Fibroblast of skin of left quadriceps (primary cell): ENCODE measurements around the gene BCR.

Source experiments
- DNase-seq, 2 experiments: peaks; one replicate each; pipeline ENCODE4 v3.0.0-alpha.2; 2013; ENCODE audit warnings: low read depth in 2 of 2

BCR gene

GRCh38 chr22:23274891-23275694 lies 94.8 kb downstream of the BCR start:
- DNase-seq: no peak

GRCh38 chr22:23275751-23276150 lies 95.4 kb downstream of the BCR start:
- no peak for DNase-seq

GRCh38 chr22:23276656-23277582 lies 96.6 kb downstream of the BCR start:
- DNase-seq: no peak

GRCh38 chr22:23277583-23278295 lies 97.4 kb downstream of the BCR start:
- DNase-seq: no peak

GRCh38 chr22:23278883-23279675 lies 98.8 kb downstream of the BCR start:
- no peak for DNase-seq

GRCh38 chr22:23279781-23280180 lies 99.5 kb downstream of the BCR start:
- no peak for DNase-seq

- DNase-seq: no peak
These were observed 100.2 kb downstream of the BCR start for GRCh38 chr22:23280356-23281052.

GRCh38 chr22:23281053-23281405 lies 100.7 kb downstream of the BCR start:
- DNase-seq: no peak

- DNase-seq: peak; percentile 25 to 28
These were observed 101.2 kb downstream of the BCR start for GRCh38 chr22:23281406-23282088.

- DNase-seq: no peak
These were observed 101.8 kb downstream of the BCR start for GRCh38 chr22:23282089-23282501.

- no peak for DNase-seq
These were observed 102.2 kb downstream of the BCR start for GRCh38 chr22:23282516-23282915.

GRCh38 chr22:23282986-23283385 lies 102.7 kb downstream of the BCR start:
- DNase-seq: no peak

- no peak for DNase-seq
These were observed 103.5 kb downstream of the BCR start for GRCh38 chr22:23283591-23284503.

- DNase-seq: no peak
These were observed 104.3 kb downstream of the BCR start for GRCh38 chr22:23284504-23285033.

- no peak for DNase-seq
These were observed 104.9 kb downstream of the BCR start for GRCh38 chr22:23285236-23285635.

- no peak for DNase-seq
These were observed 105.4 kb downstream of the BCR start for GRCh38 chr22:23285734-23286133.

- DNase-seq: no peak
These were observed 106.0 kb downstream of the BCR start for GRCh38 chr22:23286296-23286695.

- no peak for DNase-seq
These were observed 107.1 kb downstream of the BCR start for GRCh38 chr22:23287136-23288095.
